ENCODE data around the gene TMEM163.

DNA sequence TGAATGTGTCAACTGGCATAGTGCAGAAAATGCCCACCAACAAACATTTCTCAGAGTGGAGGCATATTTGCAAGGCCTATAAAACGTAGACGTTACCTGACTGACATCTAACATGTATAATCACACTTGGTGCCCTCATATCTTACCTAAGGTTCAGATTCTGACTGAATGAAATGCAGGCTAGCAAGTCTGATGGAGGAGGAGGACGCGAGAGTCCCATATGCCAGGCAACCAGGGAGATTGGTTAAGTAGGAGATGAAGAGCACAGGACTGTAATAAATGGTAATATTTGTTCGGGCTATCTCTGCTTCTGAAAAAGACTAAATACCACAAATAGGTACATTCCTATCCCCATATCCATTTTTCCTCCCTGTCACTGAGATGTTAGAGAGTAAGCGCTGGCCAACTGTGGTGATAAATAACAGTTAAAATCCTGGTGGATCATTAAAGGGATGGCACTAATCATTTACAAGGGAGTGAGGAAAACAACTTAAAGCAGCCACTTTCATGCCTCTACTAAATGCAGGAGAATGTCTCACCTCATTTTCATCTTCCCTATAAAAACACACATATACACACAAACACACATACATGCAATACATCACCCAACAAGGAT, 217.2 kb downstream of the TMEM163 start:
- TF ChIP-seq, protein P1, sequence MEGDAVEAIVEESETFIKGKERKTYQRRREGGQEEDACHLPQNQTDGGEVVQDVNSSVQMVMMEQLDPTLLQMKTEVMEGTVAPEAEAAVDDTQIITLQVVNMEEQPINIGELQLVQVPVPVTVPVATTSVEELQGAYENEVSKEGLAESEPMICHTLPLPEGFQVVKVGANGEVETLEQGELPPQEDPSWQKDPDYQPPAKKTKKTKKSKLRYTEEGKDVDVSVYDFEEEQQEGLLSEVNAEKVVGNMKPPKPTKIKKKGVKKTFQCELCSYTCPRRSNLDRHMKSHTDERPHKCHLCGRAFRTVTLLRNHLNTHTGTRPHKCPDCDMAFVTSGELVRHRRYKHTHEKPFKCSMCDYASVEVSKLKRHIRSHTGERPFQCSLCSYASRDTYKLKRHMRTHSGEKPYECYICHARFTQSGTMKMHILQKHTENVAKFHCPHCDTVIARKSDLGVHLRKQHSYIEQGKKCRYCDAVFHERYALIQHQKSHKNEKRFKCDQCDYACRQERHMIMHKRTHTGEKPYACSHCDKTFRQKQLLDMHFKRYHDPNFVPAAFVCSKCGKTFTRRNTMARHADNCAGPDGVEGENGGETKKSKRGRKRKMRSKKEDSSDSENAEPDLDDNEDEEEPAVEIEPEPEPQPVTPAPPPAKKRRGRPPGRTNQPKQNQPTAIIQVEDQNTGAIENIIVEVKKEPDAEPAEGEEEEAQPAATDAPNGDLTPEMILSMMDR (IDR thresholded peaks at IDR 0.05) = no peak
- TF ChIP-seq POLR2A (IDR thresholded peaks at IDR 0.05) (no peak), POLR2AphosphoS5 (IDR thresholded peaks at IDR 0.05) (no peak)

Data from stomach (tissue), 4 donors.